ENCODE data around the gene CYP8B1. TPM values are rescaled to one million over a fixed set of nuclear protein-coding genes. Genes with fewer than 3 reads are reported as not detected.
A peak's percentile ranks its signal among the peaks of the same experiment; 100 is the strongest.

Gene CYP8B1
- total and polyA plus RNA-seq, 2 experiments from 2014 or later: not detected

GRCh38 chr3:42895580-42895868 is 19.8 kb upstream of the CYP8B1 start:
- Histone ChIP-seq H3K27ac (ENCODE audit: low read depth) (no peak overlapping the region), H2AFZ (peak overlapping the region; percentile 65; the same call in 1 of the 2 replicates)
- H3K27me3 Mint-ChIP-seq (ENCODE audit: insufficient read depth, low read depth, poor library complexity): peaks cover 3% of the 10 kb centered on the region

More at GRCh38 chr3:42895580-42895868, 19.8 kb upstream of the CYP8B1 start:
- Histone ChIP-seq H3K4me2 (no peak overlapping the region), H3K79me2 (replicated peaks; ENCODE audit: insufficient read depth) (no peaks in the 10 kb centered on the region), H3K36me3 (ENCODE audit: insufficient read depth) (no peaks in the 10 kb centered on the region), H3K9me2 (ENCODE audit: insufficient read depth) (peaks cover 29% of the 10 kb centered on the region), H4K20me1 (replicated peaks; ENCODE audit: insufficient read depth) (no peaks in the 10 kb centered on the region), H3K4me1 (ENCODE audit: insufficient read depth) (peaks cover 24% of the 10 kb centered on the region), H3F3A (replicated peaks; ENCODE audit: low read depth) (no peaks in the 10 kb centered on the region), H3K27me3 (ENCODE audit: insufficient read depth) (no peaks in the 10 kb centered on the region), H3K4me3 (no peak overlapping the region)
- H3K36me3 Mint-ChIP-seq (ENCODE audit: low read depth): no peaks in the 10 kb centered on the region
- no peak for DNase-seq (ENCODE audit: low spot score)
- H3K4me3 Mint-ChIP-seq: no peak overlapping the region
- H3K4me1 Mint-ChIP-seq: peaks cover 27% of the 10 kb centered on the region
- peaks cover 3% of the 10 kb centered on the region; the same call in 2 of the 3 replicates for H3K9me3 Mint-ChIP-seq
- TF ChIP-seq EZH2 (IDR thresholded peaks at IDR 0.05; ENCODE audit: low read depth, unreplicated experiment) (no peak), STAT1 (IDR thresholded peaks at IDR 0.05; ENCODE audit: unreplicated experiment) (no peak), CTCF (conservative IDR thresholded peaks at IDR 0.05; ENCODE audit: low read depth in 2 of 2) (no peak), JUNB (IDR thresholded peaks at IDR 0.05; ENCODE audit: unreplicated experiment) (no peak), NANOG (IDR thresholded peaks at IDR 0.05; ENCODE audit: borderline replicate concordance) (no peak), POLR2AphosphoS5 (IDR thresholded peaks at IDR 0.05; ENCODE audit: low read depth) (no peak), ETS1 (IDR thresholded peaks at IDR 0.05) (no peak), CREB1 (CRISPR knock-in tag; IDR thresholded peaks at IDR 0.05; ENCODE audit: low read depth) (no peak), ZNF462 (CRISPR knock-in tag; IDR thresholded peaks at IDR 0.05) (no peak), REST (IDR thresholded peaks at IDR 0.05; ENCODE audit: unreplicated experiment) (no peak), ZNF114 (CRISPR knock-in tag; IDR thresholded peaks at IDR 0.05) (no peak), ZNF331 (CRISPR knock-in tag; IDR thresholded peaks at IDR 0.05; ENCODE audit: low read depth) (no peak), EZH2phosphoT487 (IDR thresholded peaks at IDR 0.05; ENCODE audit: unreplicated experiment) (no peak)
- H3K27ac Mint-ChIP-seq: no peak overlapping the region
- no peak for ATAC-seq

Data from GM23338 (cell line).